ENCODE results near the gene FAAP100.
"Not testable (repeated sequence)": the region's sequence is repeated elsewhere in the genome, so short reads cannot be mapped to it uniquely, and the experiment has no call there.

FAAP100 gene, protein sequence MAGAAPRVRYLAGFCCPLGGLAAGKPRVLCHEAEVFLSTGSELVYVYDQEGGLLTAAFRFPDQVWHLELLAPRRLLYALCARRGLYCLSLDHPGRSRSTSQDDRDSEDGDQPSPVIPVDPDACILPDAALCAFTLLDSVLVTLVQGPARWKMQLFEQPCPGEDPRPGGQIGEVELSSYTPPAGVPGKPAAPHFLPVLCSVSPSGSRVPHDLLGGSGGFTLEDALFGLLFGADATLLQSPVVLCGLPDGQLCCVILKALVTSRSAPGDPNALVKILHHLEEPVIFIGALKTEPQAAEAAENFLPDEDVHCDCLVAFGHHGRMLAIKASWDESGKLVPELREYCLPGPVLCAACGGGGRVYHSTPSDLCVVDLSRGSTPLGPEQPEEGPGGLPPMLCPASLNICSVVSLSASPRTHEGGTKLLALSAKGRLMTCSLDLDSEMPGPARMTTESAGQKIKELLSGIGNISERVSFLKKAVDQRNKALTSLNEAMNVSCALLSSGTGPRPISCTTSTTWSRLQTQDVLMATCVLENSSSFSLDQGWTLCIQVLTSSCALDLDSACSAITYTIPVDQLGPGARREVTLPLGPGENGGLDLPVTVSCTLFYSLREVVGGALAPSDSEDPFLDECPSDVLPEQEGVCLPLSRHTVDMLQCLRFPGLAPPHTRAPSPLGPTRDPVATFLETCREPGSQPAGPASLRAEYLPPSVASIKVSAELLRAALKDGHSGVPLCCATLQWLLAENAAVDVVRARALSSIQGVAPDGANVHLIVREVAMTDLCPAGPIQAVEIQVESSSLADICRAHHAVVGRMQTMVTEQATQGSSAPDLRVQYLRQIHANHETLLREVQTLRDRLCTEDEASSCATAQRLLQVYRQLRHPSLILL

GRCh38 chr17:81552244-81553017 lies at the start of gene FAAP100:
FAAP100 (minus strand) TSS chr17:81552353; CDS start chr17:81552330, 23 bp downstream.
- peak; percentile 67 to 71 for DNase-seq

DNA sequence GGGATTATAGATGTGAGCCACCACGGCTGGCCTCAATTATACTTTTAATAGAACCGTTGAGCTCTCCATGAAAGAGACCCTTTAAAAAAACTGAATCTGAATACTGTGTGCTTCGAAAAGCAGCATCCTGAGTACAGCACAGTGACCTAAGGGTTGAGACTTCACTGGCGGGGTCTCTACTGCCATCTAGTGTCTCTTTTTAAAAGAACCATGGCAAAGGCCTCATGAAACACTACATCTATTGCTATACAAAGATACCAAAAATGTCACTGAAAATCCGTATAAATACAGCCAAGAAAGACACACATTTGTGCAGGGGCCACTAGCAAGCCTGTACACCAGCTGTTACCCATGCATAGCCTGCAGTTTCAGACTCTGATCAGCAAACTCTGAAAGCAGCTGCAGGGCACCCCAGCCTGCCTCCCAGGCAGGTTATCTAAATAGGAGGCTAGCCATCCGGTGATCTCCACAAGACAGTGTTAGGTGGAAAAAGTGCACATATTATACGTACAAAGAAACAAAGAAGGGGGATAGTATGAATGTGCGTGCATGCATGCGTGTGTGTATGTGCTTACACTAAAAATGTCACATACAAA lies 49.5 kb upstream of the FAAP100 start:
- peak; percentile 15 to 20 for DNase-seq

- no peak for DNase-seq
Measured at GRCh38 chr17:81599719-81600486, 47.8 kb upstream of the FAAP100 start.

- no peak for DNase-seq
Measured at GRCh38 chr17:81593105-81593871, 41.1 kb upstream of the FAAP100 start.

DNA sequence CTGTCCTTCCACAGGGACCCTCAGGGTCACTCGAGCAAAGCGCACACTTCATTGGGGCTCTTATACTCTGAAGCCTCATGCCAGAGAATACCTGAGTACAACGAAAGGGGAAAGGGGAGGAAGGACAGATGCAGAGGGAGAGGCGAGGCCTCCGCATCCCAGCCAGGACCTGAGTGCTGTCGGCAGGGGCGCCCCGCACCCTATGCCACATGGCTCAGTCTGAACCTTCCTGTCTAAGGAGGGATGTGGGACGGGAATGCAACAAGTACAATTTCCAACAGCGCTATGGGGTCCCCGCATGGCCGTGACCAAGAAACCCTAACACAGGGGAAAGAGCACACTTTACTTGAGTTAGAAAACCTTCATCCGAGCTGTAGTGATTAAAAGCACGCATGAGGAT lies 39.8 kb upstream of the FAAP100 start:
- no peak for DNase-seq

GRCh38 chr17:81590121-81590520 lies 38.0 kb upstream of the FAAP100 start:
- no peak for DNase-seq

GRCh38 chr17:81589612-81590011 lies 37.5 kb upstream of the FAAP100 start:
- DNase-seq: no peak

- DNase-seq: no peak
Measured at GRCh38 chr17:81586096-81586495, 33.9 kb upstream of the FAAP100 start.

DNA sequence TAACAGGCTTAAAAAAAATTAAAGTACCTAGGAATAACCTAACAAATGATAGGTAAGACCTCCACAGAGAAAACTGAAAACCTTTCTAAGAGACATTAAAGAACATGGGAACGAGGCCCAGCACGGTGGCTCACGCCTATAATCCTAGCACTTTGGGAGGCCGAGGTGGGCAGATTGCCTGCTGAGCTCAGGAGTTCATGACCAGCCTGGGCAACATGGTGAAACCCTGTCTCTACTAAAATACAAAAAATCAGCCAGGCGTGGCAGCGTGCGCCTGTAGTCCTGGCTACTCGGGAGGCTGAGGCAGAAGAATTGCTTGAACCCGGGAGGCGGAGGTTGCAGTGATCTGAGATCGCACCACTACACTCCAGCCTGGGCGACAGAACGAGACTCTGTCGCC lies 32.6 kb upstream of the FAAP100 start:
- not testable (repeated sequence) for DNase-seq

- no peak for DNase-seq
Measured at GRCh38 chr17:81583589-81584342, 31.6 kb upstream of the FAAP100 start.

- DNase-seq: no peak
Measured at GRCh38 chr17:81582749-81583148, 30.6 kb upstream of the FAAP100 start.

DNA sequence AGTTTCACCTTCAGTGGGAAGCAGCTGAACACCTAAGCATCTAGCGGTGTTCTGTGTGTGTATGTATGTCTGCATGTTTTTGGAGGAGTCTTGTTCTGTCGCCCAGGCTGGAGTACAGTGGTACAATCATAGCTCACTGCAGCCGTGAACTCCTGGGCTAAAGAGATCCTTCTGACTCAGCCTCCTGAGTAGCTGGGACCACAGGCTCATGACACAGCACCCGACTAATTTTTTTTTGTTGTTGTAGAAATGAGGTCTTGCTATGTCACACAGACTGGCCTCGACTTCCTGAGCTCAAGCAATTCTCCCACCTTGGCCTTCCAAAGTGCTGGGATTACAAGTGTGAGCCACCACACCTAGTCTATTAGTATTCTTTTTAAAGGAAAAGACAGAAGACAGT lies 30.2 kb upstream of the FAAP100 start:
- DNase-seq: no peak

- no peak for DNase-seq
Measured at GRCh38 chr17:81581758-81582157, 29.6 kb upstream of the FAAP100 start.

GRCh38 chr17:81580481-81580880 lies 28.3 kb upstream of the FAAP100 start:
- no peak for DNase-seq

DNA sequence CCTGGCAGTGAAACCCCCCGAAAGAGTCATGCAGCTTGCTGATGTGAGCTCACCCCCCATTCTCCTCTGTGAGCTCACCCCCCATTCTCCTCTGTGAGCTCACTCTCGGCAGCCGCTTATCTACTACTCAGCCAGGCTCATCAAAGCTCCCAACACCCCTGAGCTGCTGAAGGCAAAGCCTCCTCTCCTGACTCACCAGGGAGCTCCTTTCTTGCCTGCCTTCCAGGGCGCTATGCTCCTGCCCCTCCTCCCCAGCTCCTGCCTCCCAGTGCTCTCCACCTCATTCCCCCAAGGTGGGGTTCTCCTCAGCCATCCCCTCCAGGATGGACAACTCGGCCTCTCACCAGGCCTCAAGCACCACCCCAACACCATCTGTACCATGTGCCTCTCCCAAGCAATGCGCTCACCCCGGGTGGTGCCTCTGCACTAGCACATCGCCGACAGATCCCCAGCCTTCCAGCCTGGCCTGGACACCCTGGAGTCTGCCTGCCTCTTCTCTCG lies 27.7 kb upstream of the FAAP100 start:
- DNase-seq: no peak

GRCh38 chr17:81579298-81579697 lies 27.1 kb upstream of the FAAP100 start:
- no peak for DNase-seq

DNA sequence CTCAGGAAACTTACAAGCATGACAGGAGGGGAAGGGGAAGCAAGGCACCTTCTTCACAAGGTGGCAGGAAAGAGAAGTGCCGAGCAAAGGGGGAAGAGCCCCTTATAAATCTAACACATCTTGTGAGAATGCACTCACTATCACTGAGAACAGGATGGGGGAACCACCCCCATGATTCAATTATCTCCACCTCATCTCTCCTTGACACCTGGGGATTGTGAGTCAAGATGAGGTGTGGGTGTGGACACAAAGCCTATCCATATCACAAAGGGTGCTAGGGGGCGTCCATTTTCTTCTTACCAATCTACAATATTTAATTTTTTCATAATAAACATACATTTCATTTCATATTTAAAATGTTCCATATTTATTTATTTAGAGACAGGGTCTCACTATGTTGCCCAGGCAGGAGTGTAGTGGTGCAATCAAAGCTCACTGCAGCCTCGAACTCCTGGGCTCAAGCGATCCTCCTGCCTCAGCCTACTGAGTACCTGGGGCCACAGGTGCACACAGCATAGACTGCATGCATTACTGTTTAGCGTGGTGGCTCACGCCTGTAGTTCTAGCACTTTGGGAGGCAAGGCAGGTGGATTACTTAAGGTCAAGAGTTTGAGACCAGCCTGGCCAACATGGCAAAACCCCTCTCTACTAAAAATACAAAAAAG lies 26.5 kb upstream of the FAAP100 start:
- DNase-seq: no peak

DNA sequence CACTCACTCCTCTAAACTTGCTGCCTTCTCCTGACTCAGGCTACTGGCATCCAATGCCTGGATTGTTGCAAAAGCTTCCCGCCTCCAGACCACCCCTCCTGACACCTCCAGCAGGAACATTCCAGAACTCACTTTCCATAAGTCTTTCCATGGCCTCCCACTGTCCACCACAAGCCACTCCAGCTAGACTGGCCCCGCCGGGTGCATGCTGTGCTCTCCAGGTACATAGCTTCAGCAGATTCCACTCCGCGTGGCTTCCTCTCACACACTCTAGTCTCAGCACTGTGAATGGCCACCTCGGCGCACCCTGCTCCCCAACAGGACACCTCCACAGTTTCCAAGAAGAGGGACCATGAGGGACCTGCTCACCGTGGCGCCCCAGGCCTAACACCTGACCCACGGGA lies 25.9 kb upstream of the FAAP100 start:
- DNase-seq: no peak

DNA sequence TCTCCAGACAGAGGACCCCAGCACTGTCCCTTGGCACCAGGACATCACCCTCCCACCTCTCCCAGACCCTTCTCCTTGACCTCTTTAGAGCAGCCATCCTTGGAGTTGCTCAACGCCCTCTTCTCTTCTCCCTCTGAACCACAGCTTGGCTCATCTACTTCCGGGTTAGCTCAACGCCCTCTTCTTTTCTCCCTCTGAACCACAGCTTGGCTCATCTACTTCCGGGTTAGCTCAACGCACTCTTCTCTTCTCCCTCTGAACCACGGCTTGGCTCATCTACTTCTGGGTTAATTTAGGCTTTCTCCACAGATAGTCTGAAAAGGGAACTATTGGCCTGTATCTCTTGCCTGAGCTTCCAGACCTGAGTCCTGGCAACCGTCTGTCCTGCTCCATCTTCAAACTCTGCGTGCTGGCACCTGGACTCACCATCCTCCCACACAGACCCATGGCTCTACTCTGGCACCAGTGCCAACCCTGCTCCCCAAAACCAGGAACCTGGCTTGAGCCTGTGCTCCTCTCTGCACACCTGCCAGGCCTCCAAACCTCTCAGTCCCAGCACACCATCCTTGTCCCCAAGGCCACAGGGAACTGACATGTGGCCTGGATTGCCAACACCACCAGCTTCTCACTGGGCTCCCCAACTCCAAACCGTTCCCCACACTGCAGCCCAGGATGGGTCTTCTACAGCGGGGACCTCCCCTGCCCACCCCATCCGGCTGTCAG lies 25.3 kb upstream of the FAAP100 start:
- no peak for DNase-seq
